IPS-20b (cell line): ENCODE data around the gene FAM227B.
"Not testable (repeated sequence)": the region's sequence is repeated elsewhere in the genome, so short reads cannot be mapped to it uniquely, and the experiment has no call there.

Experiments used
- H3K27ac ChIP-seq: one replicate; pipeline ENCODE4 v1.5.1; 2013; ENCODE audit warnings: low read length
- H3K27me3 ChIP-seq: 2 replicates; pipeline ENCODE4 v1.6.1; 2013; ENCODE audit warnings: mild to moderate bottlenecking, low read length, inconsistent platforms; ENCODE audit not compliant: insufficient read depth
- H3K36me3 ChIP-seq: 2 replicates; pipeline ENCODE4 v1.6.1; 2013; ENCODE audit warnings: low read depth, mild to moderate bottlenecking, inconsistent platforms, low read length, moderate library complexity; ENCODE audit not compliant: insufficient read depth
- H3K4me1 ChIP-seq: 2 replicates; pipeline ENCODE4 v1.6.1; 2013; ENCODE audit warnings: mild to moderate bottlenecking, control low read depth, inconsistent platforms, low read length, moderate library complexity; ENCODE audit not compliant: insufficient read depth
- H3K4me3 ChIP-seq: 2 replicates; pipeline ENCODE4 v1.5.1; 2013; ENCODE audit warnings: mild to moderate bottlenecking, low read length, inconsistent platforms
- H3K9ac ChIP-seq: 2 replicates; pipeline ENCODE4 v1.6.1; 2013; ENCODE audit warnings: low read depth, mild to moderate bottlenecking, inconsistent platforms, low read length, moderate library complexity
- H3K9me3 ChIP-seq: 2 replicates; pipeline ENCODE4 v1.6.1; 2013; ENCODE audit warnings: mild to moderate bottlenecking, low read depth, low read length, inconsistent platforms; ENCODE audit not compliant: insufficient read depth

FAM227B gene

DNA sequence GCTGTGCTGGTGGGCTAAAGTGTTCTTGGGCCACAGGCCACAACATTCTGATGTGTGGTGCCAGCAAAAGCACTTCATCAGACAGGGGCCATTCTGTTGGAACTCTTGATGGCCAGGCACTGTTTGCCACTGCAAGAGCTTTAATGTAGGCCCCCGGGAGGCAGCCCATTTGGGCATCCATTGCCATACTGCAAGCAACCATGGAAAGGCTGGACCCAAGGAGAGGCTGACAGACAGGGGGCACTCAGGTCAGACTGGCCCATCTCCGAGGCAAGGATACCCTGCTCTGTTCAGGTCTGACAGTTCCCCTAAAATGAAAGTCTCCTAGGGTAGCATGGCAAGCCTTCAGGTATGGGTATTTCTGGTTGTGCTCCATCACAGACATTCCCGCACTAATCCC, 64.2 kb downstream of the FAM227B start:
- H3K9ac ChIP-seq = no peak overlapping the region
- H3K4me1 ChIP-seq = no peaks in the 10 kb centered on the region
- no peaks in the 10 kb centered on the region for H3K27me3 ChIP-seq
- H3K9me3 ChIP-seq = peaks cover 4% of the 10 kb centered on the region; the same call in 1 of the 2 replicates
- H3K27ac ChIP-seq = no peak overlapping the region
- no peaks in the 10 kb centered on the region for H3K36me3 ChIP-seq
- H3K4me3 ChIP-seq = no peak overlapping the region

DNA sequence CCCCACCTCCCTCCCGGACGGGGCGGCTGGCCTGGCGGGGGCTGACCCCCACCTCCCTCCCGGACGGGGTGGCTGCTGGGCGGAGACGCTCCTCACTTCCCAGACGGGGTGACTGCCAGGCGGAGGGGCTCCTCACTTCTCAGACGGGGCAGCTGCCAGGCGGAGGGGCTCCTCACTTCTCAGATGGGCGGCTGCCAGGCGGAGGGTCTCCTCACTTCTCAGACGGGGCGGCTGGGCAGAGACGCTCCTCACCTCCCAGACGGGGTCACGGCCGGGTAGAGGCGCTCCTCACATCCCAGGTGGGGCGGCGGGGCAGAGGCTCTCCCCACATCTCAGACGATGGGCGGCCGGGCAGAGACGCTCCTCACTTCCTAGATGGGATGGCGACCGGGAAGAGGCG, 70.3 kb downstream of the FAM227B start:
- H3K9me3 ChIP-seq, H3K27ac ChIP-seq, H3K9ac ChIP-seq, H3K4me1 ChIP-seq, H3K27me3 ChIP-seq, H3K36me3 ChIP-seq, H3K4me3 ChIP-seq: not testable (repeated sequence)

DNA sequence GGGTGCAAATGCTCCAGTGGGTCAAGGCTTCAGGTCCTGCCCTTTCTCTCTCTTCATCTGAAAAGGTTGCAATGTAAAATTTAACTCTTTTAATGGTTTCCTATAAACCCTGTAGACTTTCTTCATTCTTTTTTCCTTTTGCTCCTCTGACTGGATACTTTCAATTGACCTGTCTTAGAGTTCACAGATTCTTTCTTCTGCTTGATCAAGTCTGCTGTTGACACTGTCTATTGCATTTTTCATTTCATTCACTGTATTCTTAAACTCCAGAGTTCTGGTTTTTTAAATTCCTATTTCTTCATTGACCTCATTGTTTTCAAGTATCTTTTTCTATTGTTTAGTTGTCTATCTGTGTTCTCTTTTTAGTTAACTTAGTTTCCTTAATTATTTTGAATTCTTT, 82.1 kb downstream of the FAM227B start:
- H3K36me3 ChIP-seq = no peaks in the 10 kb centered on the region
- no peak overlapping the region for H3K27ac ChIP-seq
- no peak overlapping the region for H3K9ac ChIP-seq
- H3K27me3 ChIP-seq = no peaks in the 10 kb centered on the region
- H3K9me3 ChIP-seq = no peaks in the 10 kb centered on the region
- H3K4me1 ChIP-seq = no peaks in the 10 kb centered on the region
- no peak overlapping the region for H3K4me3 ChIP-seq

DNA sequence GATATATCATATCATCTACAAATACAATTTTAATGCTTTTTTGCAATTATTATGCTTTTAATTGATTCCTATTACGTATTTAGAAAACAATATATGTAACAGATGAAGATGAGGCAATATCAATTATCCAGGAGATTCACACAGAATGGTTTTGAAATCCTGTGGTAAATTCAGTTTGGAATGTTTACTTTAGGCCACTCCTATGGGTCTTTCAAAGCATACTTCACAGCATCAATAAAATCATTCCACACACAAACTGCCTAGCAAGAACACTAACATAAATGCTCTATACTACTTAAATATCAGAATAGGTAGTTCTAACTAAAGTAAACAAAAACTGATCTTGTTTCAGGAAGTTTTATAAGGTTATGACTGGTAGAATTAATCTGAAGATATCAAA, 90.5 kb downstream of the FAM227B start:
- Histone ChIP-seq H3K9me3 (no peaks in the 10 kb centered on the region), H3K36me3 (no peaks in the 10 kb centered on the region), H3K4me3 (no peak overlapping the region), H3K4me1 (no peaks in the 10 kb centered on the region), H3K9ac (no peak overlapping the region), H3K27ac (no peak overlapping the region), H3K27me3 (no peaks in the 10 kb centered on the region)

DNA sequence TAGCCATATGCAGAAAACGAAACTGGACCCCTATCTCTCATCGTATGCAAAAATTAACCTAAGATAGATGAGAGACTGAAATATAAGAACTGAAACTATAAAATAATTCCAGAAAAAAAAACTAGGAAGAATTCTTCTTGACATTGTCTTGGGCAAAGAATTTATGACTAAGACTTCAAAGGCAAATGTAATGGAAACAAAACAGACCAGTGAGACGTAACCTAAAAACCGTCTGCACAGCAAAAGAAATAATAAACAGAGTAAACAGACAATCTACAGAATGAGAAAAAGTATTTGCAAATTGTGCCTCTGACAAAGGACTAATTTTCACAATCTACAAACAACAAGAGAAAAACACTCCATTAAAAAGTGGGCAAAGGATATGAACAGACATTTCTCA, 92.3 kb downstream of the FAM227B start:
- no peak overlapping the region for H3K9ac ChIP-seq
- H3K36me3 ChIP-seq = no peaks in the 10 kb centered on the region
- H3K4me3 ChIP-seq = no peak overlapping the region
- no peaks in the 10 kb centered on the region for H3K27me3 ChIP-seq
- H3K27ac ChIP-seq = no peak overlapping the region
- no peaks in the 10 kb centered on the region for H3K9me3 ChIP-seq
- no peaks in the 10 kb centered on the region for H3K4me1 ChIP-seq

DNA sequence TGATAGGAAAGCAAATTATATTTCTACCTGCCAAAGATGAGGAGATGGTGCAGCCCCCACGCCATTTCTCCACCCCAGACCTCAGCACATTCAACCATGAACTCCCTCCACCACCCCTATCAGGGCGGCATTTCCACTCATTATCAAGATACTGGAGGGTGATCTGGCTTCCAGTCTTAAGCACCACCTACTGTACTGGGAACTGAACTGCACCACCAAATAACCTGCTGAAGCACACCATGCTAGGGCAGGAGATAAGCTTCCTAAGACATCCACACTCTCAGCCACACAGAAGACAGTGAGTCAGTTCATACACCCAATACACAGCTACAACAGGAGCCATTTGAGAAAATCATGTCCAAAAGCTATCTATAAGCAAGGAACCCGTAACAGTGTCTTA, 98.8 kb downstream of the FAM227B start:
- H3K9me3 ChIP-seq = peaks cover 8% of the 10 kb centered on the region
- H3K9ac ChIP-seq = no peak overlapping the region
- H3K27ac ChIP-seq = no peak overlapping the region
- no peaks in the 10 kb centered on the region for H3K36me3 ChIP-seq
- no peak overlapping the region for H3K4me3 ChIP-seq
- H3K4me1 ChIP-seq = no peaks in the 10 kb centered on the region
- no peaks in the 10 kb centered on the region for H3K27me3 ChIP-seq

DNA sequence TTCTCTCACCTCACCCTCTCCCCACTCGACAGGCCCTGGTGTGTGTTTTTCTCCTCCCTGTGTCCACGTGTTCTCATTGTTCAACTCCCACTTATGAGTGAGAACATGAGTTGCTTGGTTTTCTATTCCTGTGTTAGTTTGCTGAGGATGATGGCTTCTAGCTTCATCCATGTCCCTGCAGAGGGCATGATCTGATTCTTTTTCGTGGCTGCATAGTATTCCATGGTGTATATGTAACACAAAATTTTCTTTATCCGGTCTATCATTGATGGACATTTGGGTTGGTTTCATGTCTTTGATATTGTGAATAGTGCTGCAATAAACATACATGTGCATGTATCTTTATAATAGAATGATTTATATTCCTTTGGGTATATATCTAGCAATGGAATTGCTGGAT, 107.9 kb downstream of the FAM227B start:
- H3K9me3 ChIP-seq, H3K36me3 ChIP-seq, H3K9ac ChIP-seq, H3K27me3 ChIP-seq, H3K4me3 ChIP-seq, H3K27ac ChIP-seq, H3K4me1 ChIP-seq: not testable (repeated sequence)

DNA sequence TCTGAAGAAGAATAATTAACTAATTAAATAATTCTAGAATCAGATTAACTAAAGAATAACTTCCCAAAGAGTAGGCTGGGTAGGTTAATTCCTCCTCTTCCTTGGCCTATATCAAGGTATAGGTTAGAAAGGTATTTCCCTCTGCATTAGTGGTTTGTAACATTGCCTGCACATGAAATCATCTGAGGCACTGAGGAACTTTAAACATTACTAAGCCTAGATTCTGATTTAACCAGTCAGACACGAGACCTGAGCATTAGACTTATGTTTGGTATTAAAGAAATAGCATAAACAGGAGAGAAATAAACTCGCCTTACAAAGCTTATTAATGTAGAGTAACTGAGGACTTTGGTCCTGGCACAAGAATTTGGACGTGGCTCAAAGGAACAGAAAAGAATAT, 113.4 kb downstream of the FAM227B start:
- Histone ChIP-seq H3K36me3 (no peaks in the 10 kb centered on the region), H3K27me3 (no peaks in the 10 kb centered on the region), H3K4me3 (no peak overlapping the region), H3K9me3 (peaks cover 6% of the 10 kb centered on the region), H3K27ac (no peak overlapping the region), H3K4me1 (no peaks in the 10 kb centered on the region), H3K9ac (no peak overlapping the region)

DNA sequence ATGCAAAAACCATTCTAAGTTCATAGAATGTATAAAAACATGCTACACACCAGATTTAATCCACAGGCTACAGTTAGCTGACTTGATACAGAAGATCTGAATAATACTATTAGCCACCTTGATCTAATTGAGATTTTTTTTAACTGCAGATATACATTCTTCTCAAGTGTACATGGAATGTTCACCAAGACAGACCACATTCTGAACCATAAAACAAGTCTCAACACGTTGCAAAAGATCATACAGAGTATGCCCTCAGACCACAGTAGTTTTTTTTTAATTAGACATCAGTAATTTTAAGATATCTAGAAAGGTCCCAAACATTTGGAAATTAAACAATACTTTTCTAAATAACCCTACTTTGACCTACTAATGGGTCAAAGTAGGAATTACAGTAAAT, 114.3 kb downstream of the FAM227B start:
- no peaks in the 10 kb centered on the region for H3K27me3 ChIP-seq
- no peak overlapping the region for H3K4me3 ChIP-seq
- no peak overlapping the region for H3K27ac ChIP-seq
- H3K36me3 ChIP-seq = no peaks in the 10 kb centered on the region
- no peaks in the 10 kb centered on the region for H3K4me1 ChIP-seq
- peaks cover 15% of the 10 kb centered on the region for H3K9me3 ChIP-seq
- H3K9ac ChIP-seq = no peak overlapping the region

DNA sequence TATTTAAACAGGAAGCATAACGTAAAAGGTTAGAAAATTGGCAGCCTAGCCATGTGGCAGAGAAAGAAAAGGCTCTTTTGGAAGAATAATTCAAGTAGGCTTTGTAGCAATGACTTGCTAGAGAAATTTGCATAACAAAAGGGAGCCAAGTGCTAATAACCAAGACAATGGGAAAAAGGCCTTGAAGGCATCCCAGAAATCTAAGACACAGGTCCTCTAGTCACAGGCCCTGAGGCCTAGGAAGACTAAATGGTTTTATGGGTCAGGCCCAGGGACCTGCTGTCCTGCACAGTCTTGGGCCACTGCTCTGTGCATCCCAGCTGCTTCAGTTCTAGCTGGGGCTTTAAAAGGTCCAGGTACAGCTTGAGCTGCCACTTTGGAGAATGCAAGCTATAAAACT, 119.0 kb downstream of the FAM227B start:
- H3K27ac ChIP-seq = no peak overlapping the region
- H3K9ac ChIP-seq = no peak overlapping the region
- peaks cover 29% of the 10 kb centered on the region for H3K9me3 ChIP-seq
- no peak overlapping the region for H3K4me3 ChIP-seq
- no peaks in the 10 kb centered on the region for H3K27me3 ChIP-seq
- no peaks in the 10 kb centered on the region for H3K36me3 ChIP-seq
- no peaks in the 10 kb centered on the region for H3K4me1 ChIP-seq

DNA sequence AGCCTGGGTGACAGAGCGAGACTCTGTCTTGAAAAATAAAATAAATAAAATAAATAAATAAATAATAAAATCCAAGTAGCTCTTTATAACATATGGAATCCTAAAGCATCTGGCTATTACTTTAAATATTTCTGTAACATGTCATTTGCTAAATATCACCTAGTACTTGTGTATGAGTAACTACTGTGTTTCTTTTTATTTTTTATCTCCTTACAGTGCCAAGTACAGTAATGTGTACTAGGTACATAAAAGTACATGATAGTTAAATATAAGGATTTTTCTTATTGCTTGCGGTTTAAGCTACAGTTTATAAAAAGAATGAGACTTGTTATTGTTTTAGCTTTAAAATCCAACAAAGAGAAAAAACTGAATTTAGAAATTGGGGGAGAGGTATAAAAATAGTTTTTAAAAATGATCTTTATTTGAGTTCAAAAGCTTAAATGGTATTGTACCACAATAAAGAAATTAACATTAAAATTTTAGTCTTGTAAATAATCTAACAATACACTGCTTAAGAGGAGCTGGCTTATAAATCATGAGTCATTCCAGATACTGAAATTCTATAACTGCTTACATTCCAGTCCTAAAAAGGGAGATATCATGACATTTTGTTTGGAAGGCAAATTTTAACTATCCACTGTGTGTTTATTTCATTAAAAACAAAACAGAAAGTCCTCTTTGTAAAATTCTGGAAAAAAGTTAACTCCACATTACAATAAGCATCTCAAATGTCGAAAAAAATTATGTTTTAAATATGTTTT, 124.4 kb downstream of the FAM227B start:
- Histone ChIP-seq H3K9ac (no peak overlapping the region), H3K4me1 (no peaks in the 10 kb centered on the region; the same call in 1 of the 2 replicates), H3K27me3 (no peaks in the 10 kb centered on the region), H3K4me3 (no peak overlapping the region), H3K9me3 (peaks cover 13% of the 10 kb centered on the region), H3K36me3 (no peaks in the 10 kb centered on the region), H3K27ac (no peak overlapping the region)

DNA sequence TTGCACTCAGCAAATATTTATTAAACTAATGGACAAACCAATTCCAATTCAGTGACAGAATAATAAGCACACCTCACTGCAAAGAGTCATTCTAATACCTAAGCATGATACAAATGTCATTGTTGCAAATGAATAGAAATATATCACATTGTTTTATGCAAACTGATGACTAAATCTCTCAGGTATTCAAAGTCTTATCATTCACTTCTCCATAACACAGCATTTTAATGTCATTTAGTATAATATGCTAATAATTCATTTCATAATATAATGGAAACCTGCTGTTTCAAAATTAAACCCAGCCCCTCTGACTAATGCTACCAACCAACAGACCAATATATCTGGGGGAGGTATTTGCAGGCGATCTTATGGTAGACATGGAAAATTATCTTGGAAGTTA, 125.8 kb downstream of the FAM227B start:
- no peaks in the 10 kb centered on the region; the same call in 1 of the 2 replicates for H3K4me1 ChIP-seq
- H3K9ac ChIP-seq = no peak overlapping the region
- H3K9me3 ChIP-seq = no peaks in the 10 kb centered on the region
- no peak overlapping the region for H3K4me3 ChIP-seq
- no peaks in the 10 kb centered on the region for H3K36me3 ChIP-seq
- no peaks in the 10 kb centered on the region for H3K27me3 ChIP-seq
- no peak overlapping the region for H3K27ac ChIP-seq
